GM21723 (cell line): ENCODE data around the gene POU3F1.
A peak's percentile ranks its signal among the peaks of the same experiment; 100 is the strongest.
"Not testable (repeated sequence)": the region's sequence is repeated elsewhere in the genome, so short reads cannot be mapped to it uniquely, and the experiment has no call there.

ENCODE experiments used
- ATAC-seq: cut with Tn5 transposase; IDR thresholded peaks from one replicate; pipeline ENCODE4 v1.9.1; 2021; ENCODE audit warnings: mild to moderate bottlenecking, moderate library complexity; ENCODE audit not compliant: unreplicated experiment

Gene POU3F1

GRCh38 chr1:38050397-38051078 lies 3.9 kb upstream of the POU3F1 start:
- ATAC-seq = no peak

DNA sequence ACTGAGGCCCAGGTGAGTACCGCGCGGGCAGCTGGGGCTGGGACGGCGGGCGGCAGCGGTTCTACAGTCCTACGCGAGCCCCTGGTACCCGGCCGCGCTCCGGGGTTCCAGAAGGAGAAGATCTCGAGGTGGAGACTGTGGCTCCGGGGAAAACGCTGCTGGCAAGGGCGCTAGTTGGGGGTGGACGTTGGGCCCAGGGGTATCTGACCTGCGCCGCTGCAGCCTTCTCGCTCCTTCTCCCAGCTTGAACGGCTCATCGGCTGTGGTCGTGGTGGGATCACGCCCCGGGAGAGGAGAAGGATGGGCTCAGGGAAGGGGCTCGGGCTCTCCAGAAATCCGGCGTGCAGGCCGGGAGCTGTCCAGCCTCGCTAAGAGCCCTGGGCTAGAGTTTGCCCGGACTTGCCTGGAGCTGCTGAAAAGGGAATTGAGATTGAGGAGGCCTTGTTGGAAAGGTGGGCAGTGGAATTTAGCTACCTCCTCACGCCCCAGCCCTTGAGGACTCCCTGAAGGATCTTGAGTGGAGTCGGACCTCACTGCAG lies 1.1 kb upstream of the POU3F1 start:
- no peak for ATAC-seq

GRCh38 chr1:38046884-38047602 lies 450 bp upstream of the POU3F1 start:
- peak; percentile 54 for ATAC-seq

DNA sequence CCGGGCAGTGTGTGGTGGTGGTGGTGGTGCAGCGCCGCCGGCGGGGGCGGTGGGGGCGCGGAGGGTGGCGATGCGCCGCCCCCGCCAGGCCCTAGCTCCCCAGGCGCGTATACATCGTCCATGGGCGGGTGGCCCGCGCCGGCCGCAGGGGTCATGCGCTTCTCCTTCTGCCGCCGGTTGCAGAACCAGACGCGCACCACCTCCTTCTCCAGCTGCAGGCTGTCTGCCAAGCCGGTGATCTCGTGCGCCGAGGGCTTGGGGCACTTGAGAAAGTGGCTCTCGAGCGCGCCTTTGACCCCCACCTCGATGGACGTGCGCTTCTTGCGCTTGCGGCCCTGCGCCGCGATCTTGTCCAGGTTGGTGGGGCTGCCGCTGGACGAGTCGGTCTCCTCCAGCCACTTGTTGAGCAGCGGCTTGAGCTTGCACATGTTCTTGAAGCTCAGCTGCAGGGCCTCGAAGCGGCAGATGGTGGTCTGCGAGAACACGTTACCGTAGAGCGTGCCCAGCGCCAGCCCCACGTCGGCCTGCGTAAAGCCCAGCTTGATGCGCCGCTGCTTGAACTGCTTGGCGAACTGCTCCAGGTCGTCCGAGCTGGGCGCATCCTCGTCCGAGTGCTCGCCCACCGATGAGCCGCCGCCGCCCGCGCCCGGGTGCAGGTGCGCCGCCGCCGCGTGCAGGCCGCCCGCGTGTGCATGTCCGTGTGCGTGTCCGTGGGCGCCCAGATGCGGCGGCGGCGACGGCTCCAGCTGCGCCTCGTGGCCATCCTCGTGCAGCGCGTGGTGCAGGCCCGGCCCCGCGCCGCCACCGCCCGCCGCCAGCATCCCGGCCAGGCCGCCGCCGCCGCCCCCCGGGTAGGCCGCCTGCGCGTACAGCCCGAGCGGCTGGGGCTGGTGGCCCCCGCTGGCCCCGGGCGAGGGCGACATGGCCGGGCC lies 926 bp downstream of the POU3F1 start:
- no peak for ATAC-seq

DNA sequence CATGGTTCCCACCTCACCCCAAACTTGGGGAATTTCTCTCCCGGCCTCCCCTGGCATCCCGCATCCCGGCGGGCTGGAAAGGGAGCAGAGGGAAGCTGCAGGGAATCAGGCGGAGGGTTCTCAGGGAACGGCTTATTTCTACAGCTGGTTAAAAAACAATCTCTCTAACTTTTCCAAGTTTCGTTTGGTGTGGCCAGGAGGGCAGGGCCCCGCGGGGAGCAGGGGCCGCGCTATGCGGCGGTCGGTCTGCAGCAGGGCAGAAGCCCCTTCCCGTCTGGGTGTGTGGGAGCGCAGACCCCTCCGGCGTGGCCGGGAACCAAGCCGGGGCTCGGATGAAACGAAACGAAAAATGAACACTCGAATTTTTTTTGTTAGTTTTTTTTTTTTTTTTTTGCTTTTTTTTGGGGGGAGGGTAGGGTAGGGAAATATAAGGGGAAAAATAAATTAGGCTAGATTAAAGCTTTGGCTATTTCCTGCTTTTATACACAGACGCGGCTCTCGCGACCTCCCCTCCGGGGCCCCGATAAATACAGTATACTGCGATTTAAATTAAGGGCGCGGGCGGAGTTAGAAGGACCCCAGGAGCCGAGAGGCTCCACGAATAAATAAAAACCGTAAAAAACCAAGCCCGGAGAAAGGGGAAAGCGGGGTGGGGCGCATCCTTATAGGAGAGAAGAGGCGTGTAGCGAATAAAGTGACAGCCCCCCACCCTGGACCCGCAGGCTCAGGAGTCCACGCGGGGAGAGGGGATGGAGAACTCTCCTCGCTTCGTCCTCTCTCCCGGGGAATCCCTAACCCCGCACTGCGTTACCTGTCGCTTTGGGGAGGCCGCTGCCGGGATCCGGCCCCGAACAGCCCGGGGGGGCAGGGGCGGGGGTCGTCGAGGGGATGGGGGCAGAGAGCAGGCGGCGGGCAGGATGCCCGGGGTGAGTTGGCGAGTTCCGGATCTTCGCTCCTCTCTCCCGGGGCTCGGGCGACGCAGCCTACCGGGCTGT lies 2.1 kb downstream of the POU3F1 start:
- no peak for ATAC-seq

- ATAC-seq = no peak
Observed at GRCh38 chr1:38043036-38043747, 3.4 kb downstream of the POU3F1 start.

- ATAC-seq = no peak
Observed at GRCh38 chr1:38041936-38042834, 4.4 kb downstream of the POU3F1 start.

GRCh38 chr1:38039331-38040088 lies 7.1 kb downstream of the POU3F1 start:
- ATAC-seq = no peak

GRCh38 chr1:38038861-38039260 lies 7.7 kb downstream of the POU3F1 start:
- ATAC-seq = no peak

GRCh38 chr1:38037221-38037939 lies 9.2 kb downstream of the POU3F1 start:
- ATAC-seq = no peak

DNA sequence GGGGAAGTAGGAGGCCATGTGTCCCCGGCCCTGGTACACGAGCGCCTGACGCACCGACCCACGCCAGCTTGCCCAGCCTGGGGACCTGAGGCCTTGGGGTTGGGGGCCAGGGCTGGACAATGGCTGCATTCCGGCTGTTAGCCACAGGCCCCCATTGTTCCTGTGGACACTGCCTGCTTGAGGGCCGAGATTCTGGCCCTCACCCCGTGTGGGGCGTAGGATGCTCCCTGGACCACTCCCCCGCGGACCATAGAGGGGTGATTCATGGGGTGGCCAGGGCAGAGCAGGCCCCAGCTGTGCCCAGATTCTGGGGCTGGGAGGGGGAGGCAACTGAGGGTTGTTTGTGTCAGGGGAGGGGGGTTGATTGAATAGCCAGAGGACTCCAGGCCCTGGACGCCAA lies 11.7 kb downstream of the POU3F1 start:
- ATAC-seq = no peak

- ATAC-seq = not testable (repeated sequence)
Observed at GRCh38 chr1:38032992-38033391, 13.6 kb downstream of the POU3F1 start.

- no peak for ATAC-seq
Observed at GRCh38 chr1:38031513-38031866, 15.1 kb downstream of the POU3F1 start.

- no peak for ATAC-seq
Observed at GRCh38 chr1:38030596-38031512, 15.7 kb downstream of the POU3F1 start.

- peak; percentile 46 for ATAC-seq
Observed at GRCh38 chr1:38029685-38030511, 16.7 kb downstream of the POU3F1 start.
